GM19025 (cell line): ENCODE results near the gene NT5C1A.
A peak's percentile ranks its signal among the peaks of the same experiment; 100 is the strongest.

ENCODE experiments used
- ATAC-seq: cut with Tn5 transposase; IDR thresholded peaks from one replicate; pipeline ENCODE4 v1.9.1; 2021; ENCODE audit warnings: mild to moderate bottlenecking, low read depth, moderate library complexity; ENCODE audit not compliant: unreplicated experiment

NT5C1A gene

GRCh38 chr1:39671793-39672550, at the start of gene NT5C1A:
NT5C1A (minus strand) TSS chr1:39672107; CDS start chr1:39672038, 69 bp downstream.
- no peak for ATAC-seq

- no peak for ATAC-seq
Observed at GRCh38 chr1:39721664-39722063, 49.8 kb upstream of the NT5C1A start.

GRCh38 chr1:39720094-39720999, 48.4 kb upstream of the NT5C1A start:
- no peak for ATAC-seq

GRCh38 chr1:39717809-39718208, 45.9 kb upstream of the NT5C1A start:
- no peak for ATAC-seq

GRCh38 chr1:39713557-39713956, 41.6 kb upstream of the NT5C1A start:
- ATAC-seq = no peak

- ATAC-seq = no peak
Observed at GRCh38 chr1:39711966-39712340, 40.0 kb upstream of the NT5C1A start.

- no peak for ATAC-seq
Observed at GRCh38 chr1:39711104-39711965, 39.4 kb upstream of the NT5C1A start.

- ATAC-seq = no peak
Observed at GRCh38 chr1:39707506-39707905, 35.6 kb upstream of the NT5C1A start.

- ATAC-seq = no peak
Observed at GRCh38 chr1:39704757-39705156, 32.9 kb upstream of the NT5C1A start.

GRCh38 chr1:39701049-39701439, 29.1 kb upstream of the NT5C1A start:
- no peak for ATAC-seq

GRCh38 chr1:39700348-39700747, 28.4 kb upstream of the NT5C1A start:
- no peak for ATAC-seq

GRCh38 chr1:39699419-39699818, 27.5 kb upstream of the NT5C1A start:
- no peak for ATAC-seq

GRCh38 chr1:39698568-39698967, 26.7 kb upstream of the NT5C1A start:
- no peak for ATAC-seq

- ATAC-seq = no peak
Observed at GRCh38 chr1:39696448-39696847, 24.5 kb upstream of the NT5C1A start.

- no peak for ATAC-seq
Observed at GRCh38 chr1:39695016-39695415, 23.1 kb upstream of the NT5C1A start.

- no peak for ATAC-seq
Observed at GRCh38 chr1:39694026-39694425, 22.1 kb upstream of the NT5C1A start.

GRCh38 chr1:39692152-39693074, 20.5 kb upstream of the NT5C1A start:
- no peak for ATAC-seq

- peak; percentile 83 for ATAC-seq
Observed at GRCh38 chr1:39691383-39692151, 19.7 kb upstream of the NT5C1A start, which contains the start of gene HPCAL4. HPCAL4 (minus strand) TSS chr1:39691433; CDS start chr1:39684603, 6,830 bp downstream.
